AML-193 (cell line): ENCODE data around the gene PCNX3.

ENCODE experiments used
- DNase-seq, 2 experiments: peaks; one replicate each; lab custom pipeline; 2025; lab: John Stamatoyannopoulos, UW

Gene PCNX3

GRCh38 chr11:65580031-65580692, 35.4 kb upstream of the PCNX3 start:
- no peak for DNase-seq

- DNase-seq = no peak
These were observed 34.8 kb upstream of the PCNX3 start for GRCh38 chr11:65580756-65581155.

- DNase-seq = no peak
These were observed 33.6 kb upstream of the PCNX3 start for GRCh38 chr11:65581928-65582327.

- DNase-seq = no peak
These were observed 32.0 kb upstream of the PCNX3 start for GRCh38 chr11:65583589-65583988.

- no peak for DNase-seq
These were observed 31.5 kb upstream of the PCNX3 start for GRCh38 chr11:65584106-65584505.

- no peak for DNase-seq
These were observed 30.8 kb upstream of the PCNX3 start for GRCh38 chr11:65584723-65585171.

GRCh38 chr11:65585396-65586246, 30.0 kb upstream of the PCNX3 start:
- DNase-seq = no peak

GRCh38 chr11:65586247-65586630, 29.3 kb upstream of the PCNX3 start:
- no peak for DNase-seq

- DNase-seq = no peak
These were observed 28.9 kb upstream of the PCNX3 start for GRCh38 chr11:65586676-65587075.

GRCh38 chr11:65588199-65589054, 27.1 kb upstream of the PCNX3 start:
- peak; percentile 52 to 66 for DNase-seq

GRCh38 chr11:65589444-65590239, 25.9 kb upstream of the PCNX3 start:
- DNase-seq = no peak

GRCh38 chr11:65590240-65590738, 25.3 kb upstream of the PCNX3 start:
- no peak for DNase-seq

- DNase-seq = no peak
These were observed 23.4 kb upstream of the PCNX3 start for GRCh38 chr11:65591939-65592857.

GRCh38 chr11:65592858-65593517, 22.6 kb upstream of the PCNX3 start:
- no peak for DNase-seq

GRCh38 chr11:65593518-65594414, 21.8 kb upstream of the PCNX3 start:
- DNase-seq = peak in 1 of 2 experiments; percentile 11

- DNase-seq = no peak
These were observed 20.4 kb upstream of the PCNX3 start for GRCh38 chr11:65595131-65595530.

GRCh38 chr11:65595543-65596281, 19.9 kb upstream of the PCNX3 start, which contains the start of gene KCNK7:
Gene KCNK7, minus strand, starts transcription at chr11:65595800. Its CDS starts 28 bp downstream, at chr11:65595772.
- DNase-seq = no peak

- no peak for DNase-seq
These were observed 19.1 kb upstream of the PCNX3 start for GRCh38 chr11:65596520-65596919.
